Effector CD8-positive, alpha-beta T cell (primary cell): ENCODE measurements around the gene CD2AP.
"Not testable (repeated sequence)": the region's sequence is repeated elsewhere in the genome, so short reads cannot be mapped to it uniquely, and the experiment has no call there.

Source experiments
- DNase-seq: peaks from one replicate; lab custom pipeline; 2025; lab: John Stamatoyannopoulos, UW

Gene CD2AP

GRCh38 chr6:47464052-47464451 lies 13.5 kb upstream of the CD2AP start:
- DNase-seq: no peak

GRCh38 chr6:47465117-47465516 lies 12.5 kb upstream of the CD2AP start:
- no peak for DNase-seq

GRCh38 chr6:47471911-47472310 lies 5.7 kb upstream of the CD2AP start:
- DNase-seq: no peak

GRCh38 chr6:47473791-47474346 lies 3.7 kb upstream of the CD2AP start:
- DNase-seq: no peak

- no peak for DNase-seq
These were observed 2.2 kb upstream of the CD2AP start for GRCh38 chr6:47475319-47475816.

GRCh38 chr6:47476781-47477496 lies 650 bp upstream of the CD2AP start:
- no peak for DNase-seq

- no peak for DNase-seq
These were observed 897 bp downstream of the CD2AP start for GRCh38 chr6:47478233-47479139.

- no peak for DNase-seq
These were observed 1.5 kb downstream of the CD2AP start for GRCh38 chr6:47479140-47479508.

GRCh38 chr6:47479874-47480273 lies 2.3 kb downstream of the CD2AP start:
- DNase-seq: no peak

GRCh38 chr6:47481213-47481612 lies 3.6 kb downstream of the CD2AP start:
- not testable (repeated sequence) for DNase-seq

GRCh38 chr6:47481806-47482205 lies 4.2 kb downstream of the CD2AP start:
- DNase-seq: no peak

GRCh38 chr6:47483516-47483852 lies 5.9 kb downstream of the CD2AP start:
- no peak for DNase-seq

- DNase-seq: no peak
These were observed 6.4 kb downstream of the CD2AP start for GRCh38 chr6:47483853-47484546.

GRCh38 chr6:47484616-47485015 lies 7.0 kb downstream of the CD2AP start:
- no peak for DNase-seq

- no peak for DNase-seq
These were observed 7.5 kb downstream of the CD2AP start for GRCh38 chr6:47485083-47485482.

- DNase-seq: no peak
These were observed 8.0 kb downstream of the CD2AP start for GRCh38 chr6:47485491-47486135.

- no peak for DNase-seq
These were observed 12.4 kb downstream of the CD2AP start for GRCh38 chr6:47489995-47490394.

- no peak for DNase-seq
These were observed 13.1 kb downstream of the CD2AP start for GRCh38 chr6:47490676-47491075.

- no peak for DNase-seq
These were observed 14.8 kb downstream of the CD2AP start for GRCh38 chr6:47492355-47492754.

- no peak for DNase-seq
These were observed 17.6 kb downstream of the CD2AP start for GRCh38 chr6:47495207-47495606.

GRCh38 chr6:47495954-47496545 lies 18.5 kb downstream of the CD2AP start:
- DNase-seq: no peak
